OCI-LY7 (cell line): ENCODE results near the gene VNN1. TPM values are rescaled to one million over a fixed set of nuclear protein-coding genes. Genes with fewer than 3 reads are reported as not detected.

Experiments used
- BruUV-seq: library from RNA; stranded (reverse); fragments of 400-500 nt; replicated peaks from 2 replicates; lab custom pipeline; 2021; lab: Mats Ljungman, UMichigan
- CTCF ChIA-PET: fragments of 300-600 bp; sonication (Branson Sonifier 250); formaldehyde crosslinking; loops from one replicate; lab custom pipeline; 2022; ENCODE audit warnings: antibody characterized with exemption; ENCODE audit not compliant: unreplicated experiment; lab: Charles Lee
- POLR2A ChIA-PET: fragments of 300-600 bp; sonication (Branson Sonifier 250); formaldehyde crosslinking; loops from one replicate; lab custom pipeline; 2022; ENCODE audit warnings: antibody characterized with exemption; lab: Charles Lee
- DNase-seq: peaks from one replicate; pipeline ENCODE4 v3.0.0-alpha.2; 2015; ENCODE audit warnings: low spot score
- H2AFZ ChIP-seq: fragments of 200-600 bp; sonication (generic), shearing (Covaris generic); 2 replicates; pipeline ENCODE4 v1.6.1; 2014; ENCODE audit warnings: mild to moderate bottlenecking, antibody characterized with exemption, low read length, moderate library complexity
- H3K27ac ChIP-seq: fragments of 200-600 bp; sonication (generic); 2 replicates; pipeline ENCODE4 v1.5.1; 2014; ENCODE audit warnings: mixed run types, low read depth, mild to moderate bottlenecking, moderate library complexity, low read length, inconsistent platforms; ENCODE audit not compliant: poor library complexity, severe bottlenecking
- H3K36me3 ChIP-seq: fragments of 200-600 bp; sonication (generic); 2 replicates; pipeline ENCODE4 v1.6.1; 2014; ENCODE audit warnings: mild to moderate bottlenecking, antibody characterized with exemption, low read length, moderate library complexity, mixed read lengths; ENCODE audit not compliant: insufficient read depth
- H3K4me1 ChIP-seq: fragments of 200-600 bp; sonication (generic); 2 replicates; pipeline ENCODE4 v1.5.1; 2014; ENCODE audit warnings: mild to moderate bottlenecking, low read length; ENCODE audit not compliant: insufficient read depth, poor library complexity, severe bottlenecking
- H3K4me2 ChIP-seq: fragments of 200-600 bp; sonication (generic); 2 replicates; pipeline ENCODE4 v1.6.1; 2014; ENCODE audit warnings: mild to moderate bottlenecking, low read length
- H3K4me3 ChIP-seq: fragments of 200-600 bp; sonication (generic); 2 replicates; pipeline ENCODE4 v1.5.1; 2014; ENCODE audit warnings: mild to moderate bottlenecking, low read depth, low read length; ENCODE audit not compliant: poor library complexity, severe bottlenecking
- H3K79me2 ChIP-seq: fragments of 200-600 bp; sonication (generic); 2 replicates; pipeline ENCODE4 v1.6.1; 2016; ENCODE audit warnings: low read depth, mild to moderate bottlenecking, low read length, moderate library complexity, mixed read lengths; ENCODE audit not compliant: insufficient read depth
- H3K9me2 ChIP-seq: fragments of 200-600 bp; sonication (generic); 2 replicates; pipeline ENCODE4 v1.6.1; 2016; ENCODE audit warnings: mild to moderate bottlenecking, low read length, mixed read lengths; ENCODE audit not compliant: insufficient read depth
- H3K9me3 ChIP-seq: fragments of 200-600 bp; sonication (generic); 2 replicates; pipeline ENCODE4 v1.6.1; 2014; ENCODE audit warnings: mild to moderate bottlenecking, mixed run types, low read length, mixed read lengths
- H4K20me1 ChIP-seq: fragments of 200-600 bp; sonication (generic); 2 replicates; pipeline ENCODE4 v1.6.1; 2014; ENCODE audit warnings: mild to moderate bottlenecking, antibody characterized with exemption, low read length, moderate library complexity, mixed read lengths; ENCODE audit not compliant: insufficient read depth
- EZH2phosphoT487 ChIP-seq: fragments of 200-600 bp; sonication (generic); IDR thresholded peaks from 2 replicates; pipeline ENCODE4 v1.6.1; 2018; ENCODE audit warnings: low read depth, borderline replicate concordance, mild to moderate bottlenecking, mixed run types, antibody characterized with exemption, low read length, moderate library complexity, mixed read lengths
- intact Hi-C: fragments of 100-400 bp; cut with micrococcal nuclease; formaldehyde crosslinking; loops from one replicate; pipeline ENCODE4 v1.10.0; 2022; ENCODE audit not compliant: unreplicated experiment
- total RNA-seq, 2 experiments: library from RNA; depleted of rRNA in 1 of 2; stranded (reverse); fragments of >200 nt in 1 of 2; shearing (Covaris generic) in 1 of 2; gene quantifications; 2 replicates each; pipeline ENCODE4 v1.2.3, GENCODE V29; 2014 to 2022
- TF ChIP-seq, protein P1 (sequence below): fragments of 200-600 bp; sonication (generic); conservative IDR thresholded peaks from 2 replicates; pipeline ENCODE4 v1.5.1; 2014; ENCODE audit warnings: mild to moderate bottlenecking, antibody characterized with exemption, low read length, moderate library complexity, mixed read lengths

The VNN1 gene
- total RNA-seq, 2 experiments from 2014 or later: not detected

DNA sequence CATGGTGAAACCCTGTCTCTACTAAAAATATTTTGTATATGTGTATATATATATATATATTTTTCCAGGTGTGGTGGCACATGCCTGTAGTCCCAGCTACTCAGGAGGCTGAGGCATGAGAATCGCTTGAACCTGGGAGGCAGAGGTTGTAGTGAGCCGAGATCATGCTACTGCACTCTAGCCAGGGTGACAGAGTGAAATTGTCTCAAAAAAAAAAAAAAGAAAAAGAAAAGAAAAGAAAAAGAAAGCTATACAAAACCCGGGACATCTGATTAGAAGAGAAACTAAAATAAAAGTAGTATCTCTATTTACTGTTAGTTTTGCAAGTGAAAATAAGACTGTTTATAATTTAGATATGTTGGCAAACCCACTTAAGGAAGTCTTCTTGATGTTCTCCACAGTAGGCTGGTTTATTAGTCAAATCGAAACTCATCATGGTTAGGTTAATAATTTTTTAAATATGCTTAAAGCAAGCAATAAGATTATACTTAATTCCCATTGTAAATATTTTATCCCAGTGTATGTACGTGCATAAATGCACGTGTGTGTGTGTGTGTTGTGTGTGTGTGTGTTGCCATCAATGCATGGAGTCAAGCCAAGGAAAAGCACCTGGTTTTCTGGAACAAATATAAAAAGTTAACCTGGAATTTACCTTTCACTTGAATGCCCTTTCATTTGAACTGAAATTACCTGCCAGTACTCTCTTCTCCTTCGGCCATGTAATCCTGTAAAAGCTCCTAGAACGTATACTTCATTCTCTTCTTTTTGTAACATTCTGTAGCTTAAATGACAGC lies 36.8 kb upstream of the VNN1 start:
- no TSS peak for BruUV-seq
- H3K79me2 ChIP-seq: peaks cover under 1% of the 10 kb centered on the region; the same call in 1 of the 2 replicates
- ChIA-PET CTCF (no interaction called here), POLR2A (interaction anchor here (0.6 to 1.1 kb wide), 3 partner anchors 26 to 63 kb away, joined by 3 to 4 read pairs (median 3); partner anchors contain the start of genes RPS12 and SLC18B1)
- DNase-seq: no peak
- no peak overlapping the region for H2AFZ ChIP-seq
- H3K4me2 ChIP-seq: no peak overlapping the region
- intact Hi-C loops: loop anchor here (10.0 kb wide), 1 partner anchor 476 kb away; no protein-coding TSS in a partner anchor
- H3K9me2 ChIP-seq: no peaks in the 10 kb centered on the region
- H4K20me1 ChIP-seq: no peaks in the 10 kb centered on the region
- peaks cover 86% of the 10 kb centered on the region for H3K36me3 ChIP-seq
- TF ChIP-seq, protein P1, sequence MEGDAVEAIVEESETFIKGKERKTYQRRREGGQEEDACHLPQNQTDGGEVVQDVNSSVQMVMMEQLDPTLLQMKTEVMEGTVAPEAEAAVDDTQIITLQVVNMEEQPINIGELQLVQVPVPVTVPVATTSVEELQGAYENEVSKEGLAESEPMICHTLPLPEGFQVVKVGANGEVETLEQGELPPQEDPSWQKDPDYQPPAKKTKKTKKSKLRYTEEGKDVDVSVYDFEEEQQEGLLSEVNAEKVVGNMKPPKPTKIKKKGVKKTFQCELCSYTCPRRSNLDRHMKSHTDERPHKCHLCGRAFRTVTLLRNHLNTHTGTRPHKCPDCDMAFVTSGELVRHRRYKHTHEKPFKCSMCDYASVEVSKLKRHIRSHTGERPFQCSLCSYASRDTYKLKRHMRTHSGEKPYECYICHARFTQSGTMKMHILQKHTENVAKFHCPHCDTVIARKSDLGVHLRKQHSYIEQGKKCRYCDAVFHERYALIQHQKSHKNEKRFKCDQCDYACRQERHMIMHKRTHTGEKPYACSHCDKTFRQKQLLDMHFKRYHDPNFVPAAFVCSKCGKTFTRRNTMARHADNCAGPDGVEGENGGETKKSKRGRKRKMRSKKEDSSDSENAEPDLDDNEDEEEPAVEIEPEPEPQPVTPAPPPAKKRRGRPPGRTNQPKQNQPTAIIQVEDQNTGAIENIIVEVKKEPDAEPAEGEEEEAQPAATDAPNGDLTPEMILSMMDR: no peak
- TF ChIP-seq EZH2phosphoT487: no peak
- no peak overlapping the region for H3K4me3 ChIP-seq
- peaks cover 12% of the 10 kb centered on the region for H3K4me1 ChIP-seq
- no peaks in the 10 kb centered on the region for H3K9me3 ChIP-seq
- H3K27ac ChIP-seq: no peak overlapping the region

DNA sequence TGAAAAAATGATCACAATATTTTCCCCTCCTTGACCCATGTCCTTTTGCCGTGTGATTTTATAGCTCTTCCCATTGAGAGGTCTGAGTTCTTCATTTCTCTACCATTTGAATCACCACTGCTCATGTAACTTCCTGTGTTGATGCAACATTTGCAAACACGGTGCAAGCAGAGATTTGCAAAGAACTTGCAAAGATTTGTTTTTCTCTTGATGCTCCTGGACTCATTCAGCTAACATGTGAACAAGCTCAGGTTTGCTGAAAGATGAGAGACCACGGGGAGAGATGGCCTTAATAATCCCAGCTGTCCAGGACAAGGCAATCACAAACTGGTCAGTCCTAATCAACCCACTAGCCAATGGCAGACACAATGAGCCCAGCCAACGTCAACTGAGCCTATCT lies 35.3 kb upstream of the VNN1 start:
- Histone ChIP-seq H3K9me2 (no peaks in the 10 kb centered on the region), H3K4me1 (peaks cover 6% of the 10 kb centered on the region), H3K36me3 (peaks cover 92% of the 10 kb centered on the region), H3K79me2 (no peaks in the 10 kb centered on the region), H3K9me3 (no peaks in the 10 kb centered on the region), H3K4me3 (no peak overlapping the region), H4K20me1 (no peaks in the 10 kb centered on the region), H2AFZ (no peak overlapping the region), H3K4me2 (no peak overlapping the region), H3K27ac (no peak overlapping the region)
- POLR2A ChIA-PET: interaction anchor here (0.6 to 1.9 kb wide), 5 partner anchors 9 to 236 kb away, joined by 3 to 11 read pairs (median 7); partner anchors contain the start of genes STX7 and VNN2
- TF ChIP-seq EZH2phosphoT487: no peak
- TF ChIP-seq, protein P1: no peak
- intact Hi-C loops: no loop called here
- CTCF ChIA-PET: interaction anchor here (1.0 kb wide), 1 partner anchor 20 kb away, joined by 3 read pairs; no protein-coding TSS in a partner anchor
- no TSS peak for BruUV-seq
- DNase-seq: no peak

DNA sequence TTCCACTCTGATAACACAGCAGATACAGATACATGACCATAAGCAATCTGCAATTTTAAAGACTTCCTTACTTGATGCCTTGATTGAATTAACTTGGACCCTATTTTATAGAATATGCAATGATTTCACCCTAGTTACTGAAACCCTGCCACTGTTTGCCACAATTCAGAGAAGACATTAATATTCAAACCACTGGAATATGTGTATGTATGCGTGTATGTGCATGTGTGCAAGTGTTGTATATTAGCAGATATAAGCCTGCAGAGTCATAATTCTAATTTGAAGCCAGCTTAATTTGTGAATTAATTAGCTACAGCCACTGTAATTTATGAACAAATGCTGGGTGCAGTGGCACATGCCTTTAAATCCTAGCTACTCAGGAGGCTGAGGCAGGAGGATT lies 34.6 kb upstream of the VNN1 start:
- H3K36me3 ChIP-seq: peaks cover 92% of the 10 kb centered on the region
- POLR2A ChIA-PET: interaction anchor here (1.1 to 1.9 kb wide), 2 partner anchors 15 to 17 kb away, joined by 3 to 11 read pairs; no protein-coding TSS in a partner anchor
- CTCF ChIA-PET: no interaction called here

More for the DNA sequence above, 34.6 kb upstream of the VNN1 start:
- H4K20me1 ChIP-seq: no peaks in the 10 kb centered on the region
- no peak for DNase-seq
- H2AFZ ChIP-seq: no peak overlapping the region
- no TSS peak for BruUV-seq
- H3K27ac ChIP-seq: no peak overlapping the region
- no peak for TF ChIP-seq EZH2phosphoT487
- TF ChIP-seq, protein P1: no peak
- no peak overlapping the region for H3K4me3 ChIP-seq
- H3K9me2 ChIP-seq: no peaks in the 10 kb centered on the region
- no peaks in the 10 kb centered on the region for H3K79me2 ChIP-seq
- peaks cover 6% of the 10 kb centered on the region for H3K4me1 ChIP-seq
- H3K4me2 ChIP-seq: no peak overlapping the region
- intact Hi-C loops: no loop called here
- no peaks in the 10 kb centered on the region for H3K9me3 ChIP-seq
